Measurements from ENCODE around the gene MIR17HG. TPM values are rescaled to one million over a fixed set of nuclear protein-coding genes. Genes with fewer than 3 reads are reported as not detected.
"Not testable (repeated sequence)": the region's sequence is repeated elsewhere in the genome, so short reads cannot be mapped to it uniquely, and the experiment has no call there.

The MIR17HG gene
- total and polyA plus RNA-seq, 5 experiments from 2014 or later, result 0.24 to 17.5 (median 0.74) TPM

DNA sequence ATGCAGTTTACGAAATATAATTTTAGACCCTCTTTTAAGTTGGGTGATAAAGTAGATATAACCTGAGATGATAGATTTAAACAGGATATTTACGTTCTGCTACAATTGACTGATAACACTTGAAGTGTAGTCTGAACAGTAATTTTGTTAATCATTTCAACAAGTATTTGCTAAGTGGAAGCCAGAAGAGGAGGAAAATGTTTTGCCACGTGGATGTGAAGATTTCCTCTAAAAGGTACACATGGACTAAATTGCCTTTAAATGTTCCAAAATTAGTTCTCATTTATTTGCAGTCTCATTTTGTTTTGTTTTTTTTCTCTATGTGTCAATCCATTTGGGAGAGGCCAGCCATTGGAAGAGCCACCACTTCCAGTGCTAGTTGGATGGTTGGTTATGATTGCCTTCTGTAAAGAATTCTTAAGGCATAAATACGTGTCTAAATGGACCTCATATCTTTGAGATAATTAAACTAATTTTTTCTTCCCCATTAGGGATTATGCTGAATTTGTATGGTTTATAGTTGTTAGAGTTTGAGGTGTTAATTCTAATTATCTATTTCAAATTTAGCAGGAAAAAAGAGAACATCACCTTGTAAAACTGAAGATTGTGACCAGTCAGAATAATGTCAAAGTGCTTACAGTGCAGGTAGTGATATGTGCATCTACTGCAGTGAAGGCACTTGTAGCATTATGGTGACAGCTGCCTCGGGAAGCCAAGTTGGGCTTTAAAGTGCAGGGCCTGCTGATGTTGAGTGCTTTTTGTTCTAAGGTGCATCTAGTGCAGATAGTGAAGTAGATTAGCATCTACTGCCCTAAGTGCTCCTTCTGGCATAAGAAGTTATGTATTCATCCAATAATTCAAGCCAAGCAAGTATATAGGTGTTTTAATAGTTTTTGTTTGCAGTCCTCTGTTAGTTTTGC is 2.8 kb downstream of the MIR17HG start:
- Mint-ChIP-seq H3K27me3 (no peaks in the 10 kb centered on the region), H3K4me3 (peak overlapping the region in 9 of 10 donors; percentile 22 to 96 (median 93)), H3K36me3 (peaks cover 0 to 62% (median 13%) of the 10 kb centered on the region in 3 donors), H3K27ac (peak overlapping the region in 4 of 10 donors; percentile 29 to 62 (median 46)), H3K4me1 (peaks cover 7 to 43% (median 33%) of the 10 kb centered on the region in 4 donors), H3K9me3 (no peaks in the 10 kb centered on the region)
- DNase-seq (no peak), ATAC-seq (no peak)
- POLR2A ChIA-PET, result no interaction called here

DNA sequence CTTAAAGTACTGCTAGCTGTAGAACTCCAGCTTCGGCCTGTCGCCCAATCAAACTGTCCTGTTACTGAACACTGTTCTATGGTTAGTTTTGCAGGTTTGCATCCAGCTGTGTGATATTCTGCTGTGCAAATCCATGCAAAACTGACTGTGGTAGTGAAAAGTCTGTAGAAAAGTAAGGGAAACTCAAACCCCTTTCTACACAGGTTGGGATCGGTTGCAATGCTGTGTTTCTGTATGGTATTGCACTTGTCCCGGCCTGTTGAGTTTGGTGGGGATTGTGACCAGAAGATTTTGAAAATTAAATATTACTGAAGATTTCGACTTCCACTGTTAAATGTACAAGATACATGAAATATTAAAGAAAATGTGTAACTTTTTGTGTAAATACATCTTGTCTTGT is 3.6 kb downstream of the MIR17HG start:
- H3K36me3 Mint-ChIP-seq, result peaks cover 0 to 70% (median 14%) of the 10 kb centered on the region in 3 donors
- H3K27ac Mint-ChIP-seq, result peak overlapping the region in 1 of 10 donors; percentile 16
- DNase-seq (no peak), ATAC-seq (no peak)
- H3K27me3 Mint-ChIP-seq, result no peaks in the 10 kb centered on the region
- POLR2A ChIA-PET, result no interaction called here
- H3K9me3 Mint-ChIP-seq, result no peaks in the 10 kb centered on the region
- H3K4me1 Mint-ChIP-seq, result peaks cover 7 to 43% (median 32%) of the 10 kb centered on the region in 4 donors
- H3K4me3 Mint-ChIP-seq, result peak overlapping the region in 1 of 10 donors; percentile 10

- Mint-ChIP-seq H3K27me3 (no peaks in the 10 kb centered on the region), H3K4me3 (no peak overlapping the region)
- ATAC-seq, result no peak
Observed at GRCh38 chr13:91351980-91352379, 4.5 kb downstream of the MIR17HG start.

DNA sequence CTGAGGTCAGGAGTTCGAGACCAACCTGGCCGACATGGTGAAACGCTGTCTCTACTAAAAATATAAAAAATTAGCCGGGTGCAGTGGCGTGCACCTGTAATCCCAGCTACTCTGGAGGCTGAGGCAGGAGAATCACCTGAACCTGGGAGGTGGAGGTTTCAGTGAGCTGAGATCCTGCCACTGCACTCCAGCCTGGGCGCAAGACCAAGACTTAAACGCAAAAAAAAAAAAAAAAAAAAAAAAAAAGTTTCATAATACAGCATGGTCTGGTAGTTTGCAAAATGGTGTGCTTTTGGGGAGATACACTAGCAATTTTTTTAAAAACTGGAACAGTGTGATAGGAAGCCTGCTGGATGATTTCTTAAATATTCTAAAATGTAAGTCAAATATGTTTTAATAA is 5.4 kb downstream of the MIR17HG start:
- H3K27me3 Mint-ChIP-seq, ATAC-seq, H3K27ac Mint-ChIP-seq, DNase-seq, H3K9me3 Mint-ChIP-seq, H3K4me3 Mint-ChIP-seq, POLR2A ChIA-PET: not testable (repeated sequence)
- peaks cover 9 to 36% (median 33%) of the 10 kb centered on the region in 4 donors for H3K4me1 Mint-ChIP-seq
- peaks cover 0 to 77% (median 14%) of the 10 kb centered on the region in 3 donors for H3K36me3 Mint-ChIP-seq

More at GRCh38 chr13:91351980-91352379, 4.5 kb downstream of the MIR17HG start:
- POLR2A ChIA-PET, result no interaction called here
- Mint-ChIP-seq H3K27ac (no peak overlapping the region), H3K4me1 (peaks cover 7 to 39% (median 33%) of the 10 kb centered on the region in 4 donors), H3K9me3 (no peaks in the 10 kb centered on the region), H3K36me3 (peaks cover 0 to 70% (median 14%) of the 10 kb centered on the region in 3 donors)
- no peak for DNase-seq

DNA sequence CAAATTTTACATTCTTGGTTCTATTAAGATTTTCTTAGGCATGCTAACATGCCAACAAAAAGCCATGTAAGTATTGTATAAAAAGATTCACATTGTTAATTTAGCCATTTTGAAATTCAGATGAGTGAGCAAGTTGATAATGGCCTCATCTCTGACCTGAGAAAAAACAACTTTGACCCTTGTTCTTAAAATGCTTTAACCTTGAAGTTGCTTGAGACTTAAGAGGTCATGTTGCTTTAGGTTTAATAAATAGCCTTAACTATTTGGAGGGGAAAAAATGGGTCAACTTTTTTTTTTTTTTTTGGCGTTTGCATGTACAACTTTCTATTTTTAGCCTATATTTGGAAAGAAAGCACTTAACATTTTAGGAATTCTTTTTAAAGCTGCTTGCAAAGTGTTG is 6.0 kb downstream of the MIR17HG start:
- H3K4me1 Mint-ChIP-seq, result peaks cover 9 to 36% (median 35%) of the 10 kb centered on the region in 4 donors
- H3K27me3 Mint-ChIP-seq, result no peaks in the 10 kb centered on the region
- DNase-seq (no peak), ATAC-seq (no peak)
- H3K27ac Mint-ChIP-seq, result no peak overlapping the region
- no peaks in the 10 kb centered on the region for H3K9me3 Mint-ChIP-seq
- peaks cover 0 to 77% (median 14%) of the 10 kb centered on the region in 3 donors for H3K36me3 Mint-ChIP-seq
- POLR2A ChIA-PET, result no interaction called here
- no peak overlapping the region for H3K4me3 Mint-ChIP-seq

DNA sequence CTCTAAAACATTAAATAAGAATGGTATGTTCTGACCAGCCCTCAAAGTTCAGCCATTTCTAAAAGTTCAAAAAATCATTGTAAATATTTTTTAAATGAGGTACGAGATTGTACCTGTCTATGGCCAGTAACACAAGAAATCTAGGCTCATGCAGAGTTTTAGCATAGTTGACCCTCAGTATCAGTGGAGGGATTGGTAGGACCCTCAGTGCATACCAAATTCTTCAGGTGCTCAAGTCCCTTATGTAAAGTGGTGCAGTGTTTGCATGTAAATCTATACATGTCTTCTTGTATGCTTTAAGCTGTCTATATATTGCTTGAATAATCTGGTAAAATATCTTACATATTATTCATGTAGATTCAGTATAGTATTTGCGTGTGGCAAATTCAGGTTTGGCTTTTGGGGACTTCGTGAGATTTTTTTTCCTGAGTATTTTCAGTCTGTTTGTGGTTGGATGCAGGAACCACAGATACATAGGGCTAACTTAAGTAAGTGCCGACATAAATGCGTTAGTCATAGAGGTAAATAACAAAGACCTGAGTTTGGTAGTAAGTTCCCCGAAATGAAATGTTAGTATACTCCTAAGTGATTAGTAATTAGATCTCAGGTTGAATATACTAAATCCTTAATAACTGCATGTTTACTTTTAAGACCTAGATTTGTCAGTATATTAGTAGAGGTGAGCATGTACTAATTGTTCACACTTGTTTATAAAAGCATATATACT is 7.8 kb downstream of the MIR17HG start:
- H3K9me3 Mint-ChIP-seq, result no peaks in the 10 kb centered on the region
- no peaks in the 10 kb centered on the region for H3K27me3 Mint-ChIP-seq
- DNase-seq (no peak), ATAC-seq (no peak)
- H3K4me3 Mint-ChIP-seq, result no peak overlapping the region
- H3K27ac Mint-ChIP-seq, result no peak overlapping the region
- peaks cover 0 to 64% (median 9%) of the 10 kb centered on the region in 3 donors for H3K36me3 Mint-ChIP-seq
- peaks cover 6 to 31% (median 28%) of the 10 kb centered on the region in 4 donors for H3K4me1 Mint-ChIP-seq
- POLR2A ChIA-PET, result no interaction called here

DNA sequence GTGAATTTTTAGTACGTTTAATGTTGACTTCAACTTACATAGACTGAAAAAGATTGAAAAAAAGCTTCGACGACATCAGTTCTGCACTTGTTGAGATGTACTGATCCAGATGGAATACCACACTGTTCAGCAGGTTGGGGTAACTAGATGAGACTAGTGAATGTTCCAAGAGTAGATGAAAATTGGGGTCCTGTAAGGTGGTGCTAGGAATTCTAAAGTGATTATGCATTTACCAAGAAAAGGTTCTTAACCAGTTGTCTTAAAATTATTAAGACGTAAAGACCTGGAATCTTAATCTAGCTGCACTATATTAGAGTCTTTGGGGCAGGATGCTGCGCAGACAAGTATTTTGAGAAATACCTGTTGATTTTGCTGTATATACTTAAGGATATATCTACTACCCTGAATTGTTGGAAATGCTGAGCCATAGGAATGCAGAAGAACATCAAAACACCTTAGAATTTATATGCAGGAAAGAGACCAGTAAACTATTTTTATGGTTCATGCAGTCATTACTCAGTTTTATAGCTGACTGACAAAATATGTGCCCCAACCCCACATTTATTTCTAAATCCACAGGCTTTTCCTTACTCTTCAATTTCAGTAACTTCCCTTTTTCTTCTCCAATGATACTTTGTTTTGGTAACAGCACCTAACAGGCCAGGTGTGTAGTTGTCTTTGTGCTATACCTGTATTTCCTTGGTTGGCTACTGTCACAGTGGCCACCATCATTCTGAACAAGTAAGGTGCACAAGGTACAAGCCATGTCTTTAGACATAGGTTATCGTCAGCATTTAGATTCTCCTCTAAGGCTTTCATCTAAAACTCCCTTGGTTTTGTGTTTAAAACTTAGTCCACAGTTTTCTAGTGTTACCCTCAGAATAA is 8.6 kb downstream of the MIR17HG start:
- peaks cover 0 to 56% (median 9%) of the 10 kb centered on the region in 3 donors for H3K36me3 Mint-ChIP-seq
- H3K4me3 Mint-ChIP-seq, result no peak overlapping the region
- POLR2A ChIA-PET, result no interaction called here
- H3K4me1 Mint-ChIP-seq, result peaks cover 7 to 29% (median 25%) of the 10 kb centered on the region in 4 donors
- no peak for DNase-seq
- ATAC-seq, result no peak
- H3K9me3 Mint-ChIP-seq, result no peaks in the 10 kb centered on the region
- no peaks in the 10 kb centered on the region for H3K27me3 Mint-ChIP-seq
- H3K27ac Mint-ChIP-seq, result peak overlapping the region in 2 of 10 donors; percentile 4 to 70

DNA sequence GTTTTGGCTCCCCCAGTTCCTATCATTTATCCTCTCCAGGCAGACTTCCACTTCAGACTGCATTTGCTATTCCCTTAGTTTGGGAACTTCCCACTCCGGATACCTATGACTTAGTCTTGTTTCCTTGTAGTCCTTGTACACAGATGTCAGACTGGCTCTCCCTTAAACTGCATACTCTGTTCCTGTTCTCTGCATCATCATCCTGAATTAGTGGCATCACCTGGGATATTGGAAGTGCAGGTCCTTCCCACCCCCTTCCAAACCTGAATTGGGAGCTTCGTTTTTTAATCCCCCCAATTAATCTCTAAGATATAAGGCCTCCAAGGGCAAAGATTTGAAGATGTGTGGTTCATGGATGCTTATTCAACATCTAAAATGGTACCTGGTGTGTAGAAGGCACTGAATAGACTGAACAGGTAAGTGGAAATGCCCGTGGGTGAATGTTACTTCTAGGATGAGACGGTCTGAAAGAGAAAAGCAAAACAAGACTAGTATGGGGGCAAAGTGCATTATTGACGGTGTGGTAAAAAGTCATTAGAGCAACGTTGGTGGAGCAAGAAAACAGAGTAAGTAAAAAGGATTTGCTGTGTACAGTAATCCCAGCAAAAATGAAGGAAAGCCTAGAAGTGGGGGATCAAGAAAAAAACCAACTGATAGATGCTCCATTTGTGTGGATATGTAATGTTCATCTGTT is 9.6 kb downstream of the MIR17HG start:
- DNase-seq (no peak), ATAC-seq (no peak)
- Mint-ChIP-seq H3K36me3 (peaks cover 0 to 47% (median 9%) of the 10 kb centered on the region in 3 donors), H3K27ac (peak overlapping the region in 6 of 10 donors; percentile 5 to 68 (median 20)), H3K4me1 (peaks cover 7 to 25% (median 18%) of the 10 kb centered on the region in 4 donors), H3K9me3 (no peaks in the 10 kb centered on the region), H3K27me3 (no peaks in the 10 kb centered on the region), H3K4me3 (no peak overlapping the region)
- POLR2A ChIA-PET, result no interaction called here

DNA sequence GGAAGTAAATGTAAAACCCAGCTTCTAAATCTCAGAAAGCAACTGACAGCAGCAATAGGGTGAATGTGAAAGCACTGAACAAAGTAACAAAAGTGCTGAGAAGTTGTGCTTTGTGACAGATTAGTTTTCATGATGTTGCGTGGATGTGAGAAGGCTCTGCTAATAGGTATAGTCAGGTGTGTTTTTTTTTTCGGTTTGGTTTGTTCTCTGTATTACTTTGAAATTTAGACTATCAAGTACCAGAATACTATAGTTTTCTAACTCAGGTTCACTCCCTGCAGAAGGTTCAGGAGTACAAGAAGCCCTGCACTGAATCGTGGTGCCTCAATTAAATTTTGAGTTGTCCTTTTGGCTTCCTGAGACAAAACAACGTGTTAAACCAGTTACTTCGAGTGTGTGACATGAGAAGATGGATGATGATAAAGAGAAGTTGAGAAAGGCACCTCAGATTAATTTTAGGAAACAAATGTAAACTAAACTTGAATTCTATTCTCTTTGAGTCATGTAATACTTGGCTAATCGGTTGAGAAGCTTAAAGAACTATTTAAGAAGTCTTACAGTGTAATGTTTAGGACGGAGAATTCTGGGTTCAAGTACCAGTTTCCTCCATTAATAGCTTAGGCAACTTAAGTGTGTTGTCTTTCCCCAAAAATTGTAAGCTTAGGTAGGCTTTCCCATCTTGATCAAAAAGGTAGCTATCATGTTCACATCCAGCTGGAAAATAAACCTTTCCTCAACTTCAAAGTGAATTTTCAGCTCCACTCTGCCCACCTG is 10.3 kb downstream of the MIR17HG start:
- H3K27me3 Mint-ChIP-seq, result no peaks in the 10 kb centered on the region
- no peak overlapping the region for H3K4me3 Mint-ChIP-seq
- ATAC-seq, result no peak
- no peak for DNase-seq
- no peaks in the 10 kb centered on the region for H3K9me3 Mint-ChIP-seq
- H3K36me3 Mint-ChIP-seq, result peaks cover 0 to 40% (median 9%) of the 10 kb centered on the region in 3 donors
- H3K4me1 Mint-ChIP-seq, result peaks cover 7 to 25% (median 17%) of the 10 kb centered on the region in 4 donors
- POLR2A ChIA-PET, result no interaction called here
- H3K27ac Mint-ChIP-seq, result peak overlapping the region in 9 of 10 donors; percentile 4 to 81 (median 30)

DNA sequence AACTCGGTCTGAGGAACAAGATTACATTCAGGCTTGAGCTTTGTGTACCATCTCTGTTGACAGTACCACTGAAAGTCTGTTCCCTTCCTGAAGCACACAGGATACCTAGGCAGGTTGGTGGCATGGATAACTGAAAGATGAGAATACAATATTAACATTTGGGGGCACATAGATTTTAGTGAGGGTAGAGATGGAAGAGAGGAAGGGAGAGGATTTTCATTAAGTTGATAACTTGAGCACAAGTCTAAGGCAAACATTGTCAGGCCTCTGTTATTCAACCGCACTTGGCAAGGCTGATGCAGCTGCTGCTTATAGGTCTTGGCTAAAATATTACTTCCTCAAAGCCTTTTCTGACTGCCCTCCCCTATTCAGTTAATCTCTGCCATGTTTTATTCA is 10.9 kb downstream of the MIR17HG start:
- POLR2A ChIA-PET, result no interaction called here
- H3K4me1 Mint-ChIP-seq, result peaks cover 7 to 25% (median 14%) of the 10 kb centered on the region in 4 donors
- H3K27ac Mint-ChIP-seq, result peak overlapping the region in 9 of 10 donors; percentile 4 to 81 (median 23)
- no peak overlapping the region for H3K4me3 Mint-ChIP-seq
- H3K36me3 Mint-ChIP-seq, result peaks cover 0 to 34% (median 6%) of the 10 kb centered on the region in 3 donors
- ATAC-seq (no peak), DNase-seq (no peak)
- H3K27me3 Mint-ChIP-seq, result no peaks in the 10 kb centered on the region
- H3K9me3 Mint-ChIP-seq, result no peaks in the 10 kb centered on the region

GRCh38 chr13:91359111-91359510 is 11.6 kb downstream of the MIR17HG start:
- ATAC-seq (no peak), DNase-seq (no peak)
- Mint-ChIP-seq H3K4me1 (peaks cover 7 to 25% (median 14%) of the 10 kb centered on the region in 4 donors), H3K4me3 (no peak overlapping the region), H3K9me3 (no peaks in the 10 kb centered on the region), H3K36me3 (peaks cover 0 to 27% (median 4%) of the 10 kb centered on the region in 3 donors), H3K27me3 (no peaks in the 10 kb centered on the region), H3K27ac (peak overlapping the region in 2 of 10 donors; percentile 20 to 38)
- POLR2A ChIA-PET, result interaction anchor here (0.7 kb wide), 1 partner anchor 41 kb away, joined by 3 read pairs; no protein-coding TSS in a partner anchor

Measured in naive thymus-derived CD8-positive, alpha-beta T cell (primary cell).